Memory B cell (primary cell): ENCODE data around the gene INSYN2B.
A peak's percentile ranks its signal among the peaks of the same experiment; 100 is the strongest.

Experiments used
- ATAC-seq: fragments of 150-1000 bp; cut with Tn5 transposase; 2 replicates; pipeline ENCODE4 v1.10.0; 2021; ENCODE audit warnings: low read depth, mild to moderate bottlenecking, moderate library complexity
- DNase-seq, 2 donors: peaks; one replicate each; pipeline ENCODE4 v3.0.0; 2022; ENCODE audit warnings: low spot score in 2 of 2
- H3K27ac Mint-ChIP-seq: one replicate; pipeline ENCODE4 v1.8.0; 2022; ENCODE audit warnings: mild to moderate bottlenecking, moderate library complexity, mixed read lengths
- H3K27me3 Mint-ChIP-seq: one replicate; pipeline ENCODE4 v1.8.0; 2022; ENCODE audit warnings: mixed read lengths
- H3K36me3 Mint-ChIP-seq: one replicate; pipeline ENCODE4 v1.8.0; 2022; ENCODE audit warnings: mild to moderate bottlenecking, mixed read lengths
- H3K4me1 Mint-ChIP-seq: one replicate; pipeline ENCODE4 v1.8.0; 2022; ENCODE audit warnings: mixed read lengths
- H3K4me3 Mint-ChIP-seq: one replicate; pipeline ENCODE4 v1.8.0; 2022; ENCODE audit warnings: mild to moderate bottlenecking, moderate library complexity, mixed read lengths
- H3K9me3 Mint-ChIP-seq: one replicate; pipeline ENCODE4 v1.8.0; 2022; ENCODE audit warnings: mixed read lengths

The INSYN2B gene

GRCh38 chr5:169980418-169981053 lies at the start of gene INSYN2B:
INSYN2B (minus strand) TSS chr5:169980495; CDS start chr5:169883898, 96,597 bp downstream.
- no peak for DNase-seq
- no peak within 1 kb of the TSS for H3K4me3 Mint-ChIP-seq
- peaks cover 27% of the 10 kb centered on the region for H3K36me3 Mint-ChIP-seq

GRCh38 chr5:170028124-170028523 lies 47.8 kb upstream of the INSYN2B start:
- H3K4me3 Mint-ChIP-seq, result no peak overlapping the region
- no peaks in the 10 kb centered on the region for H3K27me3 Mint-ChIP-seq
- peaks cover 46% of the 10 kb centered on the region for H3K36me3 Mint-ChIP-seq
- no peaks in the 10 kb centered on the region for H3K9me3 Mint-ChIP-seq
- no peak overlapping the region for H3K27ac Mint-ChIP-seq
- no peaks in the 10 kb centered on the region for H3K4me1 Mint-ChIP-seq
- ATAC-seq (no peak), DNase-seq (no peak)

More at GRCh38 chr5:169980418-169981053, at the start of gene INSYN2B:
- Mint-ChIP-seq H3K27ac (peak within 1 kb of the TSS; percentile 20), H3K27me3 (no peaks in the 10 kb centered on the region), H3K4me1 (no peaks in the 10 kb centered on the region), H3K9me3 (no peaks in the 10 kb centered on the region)
- ATAC-seq, result no peak

GRCh38 chr5:170025853-170026252 lies 45.6 kb upstream of the INSYN2B start:
- Mint-ChIP-seq H3K9me3 (no peaks in the 10 kb centered on the region), H3K27ac (no peak overlapping the region), H3K4me1 (no peaks in the 10 kb centered on the region), H3K27me3 (no peaks in the 10 kb centered on the region), H3K4me3 (no peak overlapping the region), H3K36me3 (peaks cover 57% of the 10 kb centered on the region)
- ATAC-seq (no peak), DNase-seq (no peak)

GRCh38 chr5:170021506-170021905 lies 41.2 kb upstream of the INSYN2B start:
- DNase-seq, result no peak
- H3K4me3 Mint-ChIP-seq, result no peak overlapping the region
- no peaks in the 10 kb centered on the region for H3K27me3 Mint-ChIP-seq
- no peaks in the 10 kb centered on the region for H3K9me3 Mint-ChIP-seq
- H3K4me1 Mint-ChIP-seq, result no peaks in the 10 kb centered on the region
- no peak for ATAC-seq
- peaks cover 61% of the 10 kb centered on the region for H3K36me3 Mint-ChIP-seq
- no peak overlapping the region for H3K27ac Mint-ChIP-seq

- no peak overlapping the region for H3K27ac Mint-ChIP-seq
- no peaks in the 10 kb centered on the region for H3K9me3 Mint-ChIP-seq
- H3K4me3 Mint-ChIP-seq, result no peak overlapping the region
- no peaks in the 10 kb centered on the region for H3K4me1 Mint-ChIP-seq
- H3K36me3 Mint-ChIP-seq, result peaks cover 60% of the 10 kb centered on the region
- ATAC-seq (no peak), DNase-seq (no peak)
- H3K27me3 Mint-ChIP-seq, result no peaks in the 10 kb centered on the region
Observed at GRCh38 chr5:170020423-170020822, 40.1 kb upstream of the INSYN2B start.

GRCh38 chr5:170012622-170013021 lies 32.3 kb upstream of the INSYN2B start:
- Mint-ChIP-seq H3K4me1 (no peaks in the 10 kb centered on the region), H3K9me3 (no peaks in the 10 kb centered on the region), H3K27me3 (no peaks in the 10 kb centered on the region), H3K27ac (no peak overlapping the region), H3K36me3 (peaks cover 45% of the 10 kb centered on the region), H3K4me3 (no peak overlapping the region)
- ATAC-seq (no peak), DNase-seq (no peak)

- Mint-ChIP-seq H3K27ac (no peak overlapping the region), H3K4me3 (no peak overlapping the region), H3K27me3 (no peaks in the 10 kb centered on the region), H3K9me3 (no peaks in the 10 kb centered on the region), H3K36me3 (peaks cover 49% of the 10 kb centered on the region), H3K4me1 (no peaks in the 10 kb centered on the region)
- ATAC-seq (no peak), DNase-seq (no peak)
Observed at GRCh38 chr5:170011751-170012150, 31.5 kb upstream of the INSYN2B start.

- H3K4me3 Mint-ChIP-seq, result no peak overlapping the region
- no peak for ATAC-seq
- no peak overlapping the region for H3K27ac Mint-ChIP-seq
- peaks cover 42% of the 10 kb centered on the region for H3K36me3 Mint-ChIP-seq
- H3K4me1 Mint-ChIP-seq, result no peaks in the 10 kb centered on the region
- no peaks in the 10 kb centered on the region for H3K9me3 Mint-ChIP-seq
- no peaks in the 10 kb centered on the region for H3K27me3 Mint-ChIP-seq
- DNase-seq, result no peak
Observed at GRCh38 chr5:170010595-170010994, 30.3 kb upstream of the INSYN2B start.

GRCh38 chr5:170008376-170008775 lies 28.1 kb upstream of the INSYN2B start:
- Mint-ChIP-seq H3K4me3 (no peak overlapping the region), H3K4me1 (no peaks in the 10 kb centered on the region), H3K27ac (peak overlapping the region; percentile 45), H3K27me3 (no peaks in the 10 kb centered on the region), H3K9me3 (no peaks in the 10 kb centered on the region), H3K36me3 (peaks cover 48% of the 10 kb centered on the region)
- DNase-seq (no peak), ATAC-seq (no peak)

- ATAC-seq (no peak), DNase-seq (no peak)
- no peak overlapping the region for H3K4me3 Mint-ChIP-seq
- no peaks in the 10 kb centered on the region for H3K27me3 Mint-ChIP-seq
- no peaks in the 10 kb centered on the region for H3K9me3 Mint-ChIP-seq
- no peaks in the 10 kb centered on the region for H3K4me1 Mint-ChIP-seq
- H3K27ac Mint-ChIP-seq, result no peak overlapping the region
- H3K36me3 Mint-ChIP-seq, result peaks cover 51% of the 10 kb centered on the region
Observed at GRCh38 chr5:170006021-170006420, 25.7 kb upstream of the INSYN2B start.

GRCh38 chr5:170000155-170000554 lies 19.9 kb upstream of the INSYN2B start:
- no peak for DNase-seq
- ATAC-seq, result no peak
- H3K27ac Mint-ChIP-seq, result no peak overlapping the region
- H3K27me3 Mint-ChIP-seq, result no peaks in the 10 kb centered on the region
- peaks cover 7% of the 10 kb centered on the region for H3K4me1 Mint-ChIP-seq
- H3K4me3 Mint-ChIP-seq, result no peak overlapping the region
- peaks cover 60% of the 10 kb centered on the region for H3K36me3 Mint-ChIP-seq
- no peaks in the 10 kb centered on the region for H3K9me3 Mint-ChIP-seq

GRCh38 chr5:169999621-170000020 lies 19.3 kb upstream of the INSYN2B start:
- Mint-ChIP-seq H3K27ac (no peak overlapping the region), H3K4me1 (peaks cover 8% of the 10 kb centered on the region), H3K36me3 (peaks cover 59% of the 10 kb centered on the region), H3K4me3 (no peak overlapping the region), H3K9me3 (no peaks in the 10 kb centered on the region), H3K27me3 (no peaks in the 10 kb centered on the region)
- ATAC-seq (no peak), DNase-seq (no peak)

GRCh38 chr5:169997798-169998197 lies 17.5 kb upstream of the INSYN2B start:
- no peaks in the 10 kb centered on the region for H3K9me3 Mint-ChIP-seq
- peaks cover 9% of the 10 kb centered on the region for H3K4me1 Mint-ChIP-seq
- no peak overlapping the region for H3K4me3 Mint-ChIP-seq
- no peaks in the 10 kb centered on the region for H3K27me3 Mint-ChIP-seq
- H3K27ac Mint-ChIP-seq, result peak overlapping the region; percentile 12
- peaks cover 59% of the 10 kb centered on the region for H3K36me3 Mint-ChIP-seq
- ATAC-seq (no peak), DNase-seq (no peak)

GRCh38 chr5:169993485-169993790 lies 13.1 kb upstream of the INSYN2B start:
- no peaks in the 10 kb centered on the region for H3K9me3 Mint-ChIP-seq
- H3K36me3 Mint-ChIP-seq, result peaks cover 47% of the 10 kb centered on the region
- no peaks in the 10 kb centered on the region for H3K27me3 Mint-ChIP-seq
- DNase-seq, result no peak
- H3K4me1 Mint-ChIP-seq, result peaks cover 10% of the 10 kb centered on the region
- H3K4me3 Mint-ChIP-seq, result no peak overlapping the region
- peak overlapping the region; percentile 33 for H3K27ac Mint-ChIP-seq
- no peak for ATAC-seq

- no peak for DNase-seq
- H3K27me3 Mint-ChIP-seq, result no peaks in the 10 kb centered on the region
Observed at GRCh38 chr5:169992789-169993484, 12.6 kb upstream of the INSYN2B start.

More at GRCh38 chr5:169992789-169993484, 12.6 kb upstream of the INSYN2B start:
- H3K4me3 Mint-ChIP-seq, result no peak overlapping the region
- no peaks in the 10 kb centered on the region for H3K9me3 Mint-ChIP-seq
- H3K4me1 Mint-ChIP-seq, result peaks cover 7% of the 10 kb centered on the region
- H3K36me3 Mint-ChIP-seq, result peaks cover 44% of the 10 kb centered on the region
- no peak overlapping the region for H3K27ac Mint-ChIP-seq
- no peak for ATAC-seq
